ACC112 (cell line): ENCODE measurements around the gene ABHD16B.
A peak's percentile ranks its signal among the peaks of the same experiment; 100 is the strongest.

ENCODE experiments used
- H2AFZ ChIP-seq: fragments of 200-600 bp; sonication (generic); one replicate; pipeline ENCODE4 v1.6.0; 2017; ENCODE audit warnings: antibody characterized with exemption, low read length; ENCODE audit not compliant: unreplicated experiment
- H3K27ac ChIP-seq: fragments of 200-600 bp; sonication (generic); 2 replicates; pipeline ENCODE4 v1.5.1; 2014; ENCODE audit warnings: low read depth, mild to moderate bottlenecking, antibody characterized with exemption, low read length, moderate library complexity
- H3K27me3 ChIP-seq: fragments of 200-600 bp; sonication (generic); 2 replicates; pipeline ENCODE4 v1.6.1; 2014; ENCODE audit warnings: mild to moderate bottlenecking, antibody characterized with exemption, low read length, moderate library complexity, mixed read lengths; ENCODE audit not compliant: insufficient read depth
- H3K36me3 ChIP-seq: fragments of 200-600 bp; sonication (generic); 2 replicates; pipeline ENCODE4 v1.6.1; 2016; ENCODE audit warnings: mild to moderate bottlenecking, antibody characterized with exemption, low read length, moderate library complexity, mixed read lengths; ENCODE audit not compliant: insufficient read depth
- H3K4me1 ChIP-seq: fragments of 200-600 bp; sonication (generic); one replicate; pipeline ENCODE4 v1.6.1; 2016; ENCODE audit warnings: low read length, mixed read lengths; ENCODE audit not compliant: insufficient read depth, unreplicated experiment, control insufficient read depth
- H3K4me3 ChIP-seq: fragments of 200-600 bp; sonication (generic); 2 replicates; pipeline ENCODE4 v1.5.1; 2014; ENCODE audit warnings: mild to moderate bottlenecking, low read depth, low read length
- H3K79me2 ChIP-seq: fragments of 200-600 bp; sonication (generic); one replicate; pipeline ENCODE4 v1.6.0; 2016; ENCODE audit warnings: low read length; ENCODE audit not compliant: control insufficient read depth, unreplicated experiment, insufficient read depth

The ABHD16B gene

GRCh38 chr20:63828124-63828523, 33.2 kb upstream of the ABHD16B start:
- no peaks in the 10 kb centered on the region for H3K4me1 ChIP-seq
- no peak overlapping the region for H2AFZ ChIP-seq
- H3K27ac ChIP-seq = no peak overlapping the region
- no peak overlapping the region for H3K4me3 ChIP-seq
- peaks cover 30% of the 10 kb centered on the region for H3K27me3 ChIP-seq
- no peaks in the 10 kb centered on the region for H3K36me3 ChIP-seq
- H3K79me2 ChIP-seq = no peaks in the 10 kb centered on the region

- no peak overlapping the region for H3K27ac ChIP-seq
- H3K4me3 ChIP-seq = no peak overlapping the region
- H3K27me3 ChIP-seq = peaks cover 30% of the 10 kb centered on the region
- H3K36me3 ChIP-seq = no peaks in the 10 kb centered on the region
- no peak overlapping the region for H2AFZ ChIP-seq
- no peaks in the 10 kb centered on the region for H3K4me1 ChIP-seq
- no peaks in the 10 kb centered on the region for H3K79me2 ChIP-seq
Observed at GRCh38 chr20:63828545-63828944, 32.8 kb upstream of the ABHD16B start.

GRCh38 chr20:63828951-63829350, 32.3 kb upstream of the ABHD16B start:
- H3K4me3 ChIP-seq = no peak overlapping the region
- H3K27me3 ChIP-seq = peaks cover 30% of the 10 kb centered on the region
- no peak overlapping the region for H3K27ac ChIP-seq
- H3K79me2 ChIP-seq = no peaks in the 10 kb centered on the region
- no peak overlapping the region for H2AFZ ChIP-seq
- no peaks in the 10 kb centered on the region for H3K36me3 ChIP-seq
- peaks cover 3% of the 10 kb centered on the region for H3K4me1 ChIP-seq

- Histone ChIP-seq H3K27ac (no peak overlapping the region), H3K4me1 (peaks cover 9% of the 10 kb centered on the region), H3K79me2 (no peaks in the 10 kb centered on the region), H3K36me3 (no peaks in the 10 kb centered on the region), H3K27me3 (peaks cover 28% of the 10 kb centered on the region), H3K4me3 (peak overlapping the region; percentile 62), H2AFZ (peak overlapping the region; percentile 20)
Observed at GRCh38 chr20:63829603-63829944, 31.7 kb upstream of the ABHD16B start.

GRCh38 chr20:63829945-63830835, 31.1 kb upstream of the ABHD16B start:
- peak overlapping the region; percentile 62 for H3K4me3 ChIP-seq
- H3K27ac ChIP-seq = no peak overlapping the region
- H3K36me3 ChIP-seq = no peaks in the 10 kb centered on the region
- peaks cover 28% of the 10 kb centered on the region for H3K27me3 ChIP-seq
- peaks cover 11% of the 10 kb centered on the region for H3K4me1 ChIP-seq
- H2AFZ ChIP-seq = peak overlapping the region; percentile 20
- H3K79me2 ChIP-seq = no peaks in the 10 kb centered on the region

- Histone ChIP-seq H3K36me3 (no peaks in the 10 kb centered on the region), H3K79me2 (no peaks in the 10 kb centered on the region), H3K27me3 (peaks cover 28% of the 10 kb centered on the region), H2AFZ (peak within 1 kb of the TSS; percentile 59), H3K4me3 (peak within 1 kb of the TSS; percentile 62), H3K27ac (no peak within 1 kb of the TSS), H3K4me1 (peaks cover 11% of the 10 kb centered on the region)
Observed at GRCh38 chr20:63830841-63831588, 30.3 kb upstream of the ABHD16B start, which contains the start of gene ZBTB46. TSS of gene ZBTB46 (minus strand) at chr20:63831264. CDS start at chr20:63790757, 40,507 bp downstream.

- H3K4me3 ChIP-seq = peak overlapping the region; percentile 57; the same call in 1 of the 2 replicates
- no peaks in the 10 kb centered on the region for H3K79me2 ChIP-seq
- H2AFZ ChIP-seq = peak overlapping the region; percentile 59
- no peak overlapping the region for H3K27ac ChIP-seq
- H3K27me3 ChIP-seq = peaks cover 28% of the 10 kb centered on the region
- peaks cover 11% of the 10 kb centered on the region for H3K4me1 ChIP-seq
- no peaks in the 10 kb centered on the region for H3K36me3 ChIP-seq
Observed at GRCh38 chr20:63831646-63831992, 29.7 kb upstream of the ABHD16B start.

GRCh38 chr20:63831993-63832686, 29.2 kb upstream of the ABHD16B start:
- Histone ChIP-seq H3K4me1 (peaks cover 11% of the 10 kb centered on the region), H2AFZ (no peak overlapping the region), H3K27ac (no peak overlapping the region)

GRCh38 chr20:63833776-63834490, 27.4 kb upstream of the ABHD16B start:
- peaks cover 27% of the 10 kb centered on the region for H3K27me3 ChIP-seq
- H3K79me2 ChIP-seq = no peaks in the 10 kb centered on the region
- no peak overlapping the region for H3K27ac ChIP-seq

More at GRCh38 chr20:63831993-63832686, 29.2 kb upstream of the ABHD16B start:
- H3K79me2 ChIP-seq = no peaks in the 10 kb centered on the region
- H3K36me3 ChIP-seq = no peaks in the 10 kb centered on the region
- H3K27me3 ChIP-seq = peaks cover 28% of the 10 kb centered on the region
- peak overlapping the region; percentile 57; the same call in 1 of the 2 replicates for H3K4me3 ChIP-seq

GRCh38 chr20:63834491-63834880, 26.8 kb upstream of the ABHD16B start:
- no peak overlapping the region for H3K27ac ChIP-seq
- peaks cover 22% of the 10 kb centered on the region for H3K27me3 ChIP-seq
- no peak overlapping the region for H3K4me3 ChIP-seq
- peaks cover 11% of the 10 kb centered on the region for H3K4me1 ChIP-seq
- no peaks in the 10 kb centered on the region for H3K79me2 ChIP-seq
- H2AFZ ChIP-seq = peak overlapping the region; percentile 12
- H3K36me3 ChIP-seq = no peaks in the 10 kb centered on the region

More at GRCh38 chr20:63833776-63834490, 27.4 kb upstream of the ABHD16B start:
- H3K36me3 ChIP-seq = no peaks in the 10 kb centered on the region
- no peak overlapping the region for H3K4me3 ChIP-seq
- peaks cover 11% of the 10 kb centered on the region for H3K4me1 ChIP-seq
- no peak overlapping the region for H2AFZ ChIP-seq
